SU-DHL-6 (cell line): ENCODE measurements around the gene GPR55.

Experiments
- CTCF ChIP-seq: fragments of 200-600 bp; sonication (generic); IDR thresholded peaks from one replicate; pipeline ENCODE4 v1.5.1; 2017; ENCODE audit warnings: antibody characterized with exemption, mild to moderate bottlenecking, low read length, moderate library complexity; ENCODE audit not compliant: insufficient read depth, poor library complexity, severe bottlenecking
- EZH2phosphoT487 ChIP-seq: fragments of 200-600 bp; sonication (generic), shearing (Covaris generic); conservative IDR thresholded peaks from 2 replicates; pipeline ENCODE4 v1.6.1; 2018; ENCODE audit warnings: mild to moderate bottlenecking, antibody characterized with exemption, low read length, moderate library complexity, mixed read lengths

GRCh38 chr2:230908092-230908594 is 16.9 kb downstream of the GPR55 start:
- TF ChIP-seq CTCF: no peak
- no peak for TF ChIP-seq EZH2phosphoT487
